Measurements from ENCODE around the gene SLC38A11.

DNA sequence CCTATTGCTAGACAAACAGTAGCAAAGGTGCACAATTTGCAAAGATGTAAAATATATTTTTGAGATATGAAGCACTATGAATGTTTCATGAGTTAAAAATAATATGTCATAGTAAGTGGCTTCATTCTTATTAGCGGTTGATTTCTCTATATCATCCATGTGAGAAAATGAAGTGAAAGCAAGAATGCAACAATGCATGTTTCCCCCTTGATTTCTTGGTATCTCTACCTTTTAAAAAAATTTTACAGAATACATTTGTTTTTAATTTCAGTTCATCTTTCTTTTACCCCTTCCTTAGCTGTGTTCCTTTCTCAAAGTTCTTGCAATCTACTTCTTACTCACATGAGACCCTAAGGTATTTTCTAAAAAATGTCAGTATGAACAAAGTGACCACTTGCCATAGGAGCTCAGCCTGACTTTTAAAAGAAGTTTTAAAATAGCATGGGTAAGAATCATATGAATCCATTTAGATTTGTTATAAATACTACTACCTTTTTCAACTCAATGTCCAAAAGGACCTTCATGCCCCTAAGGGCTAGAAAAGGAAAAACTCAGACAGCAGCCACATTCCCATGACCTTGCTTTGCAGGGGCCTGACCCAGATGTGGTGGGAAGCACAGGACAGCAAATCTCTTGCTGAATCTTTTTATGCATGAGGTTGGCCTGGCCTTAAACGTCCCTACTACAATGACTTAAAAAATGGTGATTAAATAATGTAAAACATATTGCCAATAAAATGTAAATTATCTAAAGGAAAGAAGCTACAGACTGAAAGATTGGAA is 14.8 kb upstream of the SLC38A11 start:
- TF ChIP-seq, protein P1, sequence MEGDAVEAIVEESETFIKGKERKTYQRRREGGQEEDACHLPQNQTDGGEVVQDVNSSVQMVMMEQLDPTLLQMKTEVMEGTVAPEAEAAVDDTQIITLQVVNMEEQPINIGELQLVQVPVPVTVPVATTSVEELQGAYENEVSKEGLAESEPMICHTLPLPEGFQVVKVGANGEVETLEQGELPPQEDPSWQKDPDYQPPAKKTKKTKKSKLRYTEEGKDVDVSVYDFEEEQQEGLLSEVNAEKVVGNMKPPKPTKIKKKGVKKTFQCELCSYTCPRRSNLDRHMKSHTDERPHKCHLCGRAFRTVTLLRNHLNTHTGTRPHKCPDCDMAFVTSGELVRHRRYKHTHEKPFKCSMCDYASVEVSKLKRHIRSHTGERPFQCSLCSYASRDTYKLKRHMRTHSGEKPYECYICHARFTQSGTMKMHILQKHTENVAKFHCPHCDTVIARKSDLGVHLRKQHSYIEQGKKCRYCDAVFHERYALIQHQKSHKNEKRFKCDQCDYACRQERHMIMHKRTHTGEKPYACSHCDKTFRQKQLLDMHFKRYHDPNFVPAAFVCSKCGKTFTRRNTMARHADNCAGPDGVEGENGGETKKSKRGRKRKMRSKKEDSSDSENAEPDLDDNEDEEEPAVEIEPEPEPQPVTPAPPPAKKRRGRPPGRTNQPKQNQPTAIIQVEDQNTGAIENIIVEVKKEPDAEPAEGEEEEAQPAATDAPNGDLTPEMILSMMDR (conservative IDR thresholded peaks at IDR 0.05; ENCODE audit: low read length): no peak
- no peak for TF ChIP-seq EZH2phosphoT487 (IDR thresholded peaks at IDR 0.05; ENCODE audit: borderline replicate concordance, low read depth, low read length)

Measured in OCI-LY7 (cell line).